Erythroblast (primary cell): ENCODE data around the gene AHNAK.
A peak's percentile ranks its signal among the peaks of the same experiment; 100 is the strongest.
"Not testable (repeated sequence)": the region's sequence is repeated elsewhere in the genome, so short reads cannot be mapped to it uniquely, and the experiment has no call there.

Experiments
- DNase-seq, 2 experiments: peaks; one replicate each; lab custom pipeline; 2025; lab: John Stamatoyannopoulos, UW
- GATA1 ChIP-seq: IDR thresholded peaks from 2 replicates; pipeline ENCODE4 v1.6.1; 2011; ENCODE audit warnings: low read depth, mild to moderate bottlenecking, control low read depth, low read length, moderate library complexity
- POLR2A ChIP-seq: IDR thresholded peaks from 2 replicates; pipeline ENCODE4 v1.6.1; 2011; ENCODE audit warnings: mild to moderate bottlenecking, low read length

The AHNAK gene

GRCh38 chr11:62575837-62576236 is 29.2 kb upstream of the AHNAK start:
- DNase-seq, result no peak
- TF ChIP-seq GATA1 (no peak), POLR2A (no peak)

DNA sequence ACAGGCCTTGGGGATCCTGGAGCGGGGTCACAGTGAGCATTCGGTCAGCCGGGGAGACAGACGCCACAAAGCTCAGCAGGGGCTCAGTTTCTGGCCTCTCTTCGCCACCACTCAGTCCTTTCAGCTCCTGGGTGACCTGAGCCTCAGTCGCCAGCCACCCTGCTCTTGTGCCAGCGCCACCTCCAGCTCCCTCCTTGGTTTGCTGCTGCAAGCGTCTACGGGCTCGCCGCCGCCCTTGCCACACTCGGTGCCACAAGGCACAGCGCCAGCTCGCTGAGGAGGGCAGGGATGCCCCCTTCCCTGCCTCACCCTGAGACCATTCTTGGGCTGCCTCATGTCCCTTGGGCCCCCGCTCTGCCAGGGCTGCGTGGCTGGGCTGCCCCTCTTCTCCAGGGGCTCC is 28.6 kb upstream of the AHNAK start:
- DNase-seq, result no peak
- TF ChIP-seq POLR2A (no peak), GATA1 (no peak)

DNA sequence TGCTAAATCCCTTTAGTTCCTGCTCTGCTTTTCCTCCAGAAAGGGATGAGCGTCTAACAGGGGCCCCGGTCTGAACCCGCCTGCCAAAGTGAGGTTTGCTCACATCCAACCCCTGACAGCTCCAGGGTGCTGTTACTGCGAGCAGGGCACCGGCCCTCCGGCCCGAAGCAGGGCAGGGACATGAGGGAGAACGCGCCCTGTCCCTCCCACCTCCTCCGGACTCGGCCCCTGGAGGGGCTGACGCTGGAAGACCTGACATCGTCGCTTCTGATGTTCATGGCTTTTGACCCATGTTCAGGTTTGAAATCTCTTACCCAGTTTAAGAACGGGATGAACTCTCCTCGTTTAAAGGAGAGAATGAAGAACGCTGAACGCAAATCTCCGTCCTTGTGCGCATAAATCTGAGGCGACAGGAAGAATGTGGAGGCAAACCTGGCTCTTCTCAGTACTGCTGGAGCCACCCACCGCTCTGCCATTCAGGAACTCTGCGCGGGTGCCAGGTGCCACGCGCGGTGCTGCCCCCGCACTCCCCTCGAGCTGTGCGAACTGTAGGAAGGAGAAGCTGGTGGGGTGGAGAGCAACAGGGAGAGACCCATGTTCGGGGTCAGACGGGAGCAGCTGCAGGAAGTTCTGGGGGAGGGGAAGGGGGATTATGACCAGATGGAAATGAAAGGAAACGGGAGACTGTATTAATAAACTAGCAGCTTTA is 27.9 kb upstream of the AHNAK start:
- no peak for TF ChIP-seq POLR2A
- no peak for TF ChIP-seq GATA1
- DNase-seq, result no peak

- TF ChIP-seq GATA1, result no peak
- peak; percentile 76 for TF ChIP-seq POLR2A
- DNase-seq, result peak; percentile 100
Measured at GRCh38 chr11:62573592-62574362, 27.2 kb upstream of the AHNAK start, which contains the start of gene EEF1G. Gene EEF1G (minus strand): TSS chr11:62573891. CDS start chr11:62573842, 49 bp downstream.

DNA sequence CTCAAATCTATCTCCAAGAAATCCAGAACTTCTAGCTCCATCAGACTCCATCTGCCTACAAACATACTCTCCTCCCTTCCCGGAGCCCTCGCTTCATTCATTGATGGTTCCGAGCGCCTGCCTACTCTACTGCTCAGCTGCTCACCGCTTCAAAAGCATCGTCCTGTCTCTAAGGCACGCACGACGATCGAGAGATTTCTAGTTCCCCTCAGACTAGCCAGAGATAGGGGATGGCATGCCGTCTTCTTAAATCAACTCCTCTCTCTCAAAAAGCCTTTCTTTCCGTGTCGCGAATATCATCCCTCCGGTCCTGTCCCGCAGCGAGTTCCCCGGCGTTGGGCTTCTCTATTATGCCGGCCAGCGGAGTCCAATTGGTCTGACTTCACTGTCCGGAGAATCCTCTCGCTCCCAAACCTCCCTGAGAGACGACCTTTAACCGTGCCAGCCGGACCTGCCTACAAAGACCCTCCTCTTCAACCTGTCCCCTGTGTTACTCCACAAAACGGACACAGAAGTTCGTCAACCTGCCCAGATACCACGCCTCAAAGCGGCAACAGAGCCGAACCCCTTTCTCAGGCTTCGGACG is 26.5 kb upstream of the AHNAK start:
- DNase-seq, result peak; percentile 55 to 64
- no peak for TF ChIP-seq POLR2A

- TF ChIP-seq POLR2A (no peak), GATA1 (no peak)
- DNase-seq, result no peak
Measured at GRCh38 chr11:62572431-62572830, 25.8 kb upstream of the AHNAK start.

DNA sequence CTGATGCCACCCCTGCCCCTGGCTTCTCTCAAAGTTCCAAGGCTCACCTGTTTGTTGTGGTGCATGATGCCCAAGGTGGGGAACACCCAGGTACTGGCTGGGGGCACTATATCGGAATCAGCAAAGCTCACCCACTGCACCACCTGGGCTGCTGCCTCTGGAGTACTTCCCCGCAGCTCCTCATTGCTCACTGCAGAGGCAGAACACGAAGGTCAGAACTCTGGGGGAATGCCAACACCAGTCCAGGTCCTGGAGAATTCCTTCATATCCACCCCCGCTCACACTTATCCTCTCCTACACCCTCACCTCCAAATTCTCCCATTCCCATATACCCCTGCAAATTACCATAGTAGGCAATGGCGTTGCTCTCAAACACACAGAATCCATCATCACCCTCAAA is 24.9 kb upstream of the AHNAK start:
- not testable (repeated sequence) for DNase-seq

DNA sequence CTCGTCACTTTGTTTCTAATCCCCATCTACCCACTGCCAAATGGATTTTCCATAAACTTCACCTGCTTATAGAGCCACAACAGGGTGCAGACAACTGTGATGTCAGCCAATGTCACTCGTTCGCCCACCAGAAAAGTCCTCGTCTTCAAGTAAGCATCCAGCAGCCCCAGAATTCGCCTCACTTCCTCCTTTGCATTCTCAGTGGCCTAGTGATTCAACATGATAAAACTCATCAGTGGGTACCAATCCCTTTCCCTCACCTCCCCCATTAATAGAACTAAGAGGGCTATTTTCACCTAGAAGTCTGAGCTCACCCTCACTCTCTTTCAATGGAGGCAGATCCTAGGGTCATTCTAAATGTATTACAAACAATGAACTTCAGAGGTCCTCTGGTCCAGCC is 24.3 kb upstream of the AHNAK start:
- DNase-seq, result not testable (repeated sequence)

DNA sequence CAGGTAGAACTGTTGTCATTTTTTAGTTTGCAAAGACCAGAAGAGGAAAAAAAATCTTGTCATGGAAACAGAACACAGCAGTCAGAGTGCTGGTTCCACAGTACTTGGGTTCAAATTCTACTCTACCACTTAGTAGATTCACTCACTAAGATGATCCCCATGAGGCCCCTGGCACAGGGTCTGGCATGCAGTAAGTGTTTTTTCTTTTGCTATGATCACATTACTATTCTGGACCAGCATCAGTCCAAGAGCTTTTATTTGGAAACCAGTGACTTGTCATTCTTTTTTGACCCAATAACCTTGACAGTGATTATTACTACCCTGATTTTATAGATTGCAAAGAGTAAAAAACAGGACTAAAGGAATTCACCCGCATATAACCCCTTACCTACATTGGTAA is 23.0 kb upstream of the AHNAK start:
- DNase-seq, result no peak
- no peak for TF ChIP-seq POLR2A
- TF ChIP-seq GATA1, result no peak

GRCh38 chr11:62567018-62567633 is 20.5 kb upstream of the AHNAK start:
- TF ChIP-seq POLR2A (no peak), GATA1 (no peak)
- no peak for DNase-seq

GRCh38 chr11:62566247-62566646 is 19.6 kb upstream of the AHNAK start:
- no peak for TF ChIP-seq POLR2A
- no peak for TF ChIP-seq GATA1
- DNase-seq, result no peak

- TF ChIP-seq POLR2A, result no peak
- TF ChIP-seq GATA1, result no peak
- DNase-seq, result no peak
Measured at GRCh38 chr11:62565100-62565802, 18.6 kb upstream of the AHNAK start.

- DNase-seq, result not testable (repeated sequence)
Measured at GRCh38 chr11:62561677-62562230, 15.1 kb upstream of the AHNAK start.

GRCh38 chr11:62560566-62561103 is 14.0 kb upstream of the AHNAK start:
- DNase-seq, result peak; percentile 80 to 89
- TF ChIP-seq GATA1 (no peak), POLR2A (no peak)

DNA sequence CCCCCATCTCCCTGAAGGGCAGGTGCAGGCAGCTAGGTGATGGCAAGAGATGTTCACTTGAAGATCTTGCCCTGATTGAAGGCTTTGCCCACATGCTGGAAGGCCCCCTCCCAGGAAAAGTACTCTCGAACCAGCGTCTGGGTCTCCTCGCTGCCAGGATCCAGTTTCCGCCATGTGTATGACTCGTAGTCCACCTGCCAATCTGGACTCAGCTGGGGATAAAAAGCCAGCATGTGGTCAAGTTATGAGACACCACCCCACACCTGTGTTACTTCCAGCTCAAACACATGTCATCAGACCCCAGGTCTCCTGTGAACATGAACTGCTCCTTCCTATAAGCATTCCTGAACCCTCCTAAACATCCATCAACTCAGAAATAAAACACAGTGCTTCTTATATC is 13.0 kb upstream of the AHNAK start:
- DNase-seq, result not testable (repeated sequence)
